ENCODE results near the gene TMCO6.

DNA sequence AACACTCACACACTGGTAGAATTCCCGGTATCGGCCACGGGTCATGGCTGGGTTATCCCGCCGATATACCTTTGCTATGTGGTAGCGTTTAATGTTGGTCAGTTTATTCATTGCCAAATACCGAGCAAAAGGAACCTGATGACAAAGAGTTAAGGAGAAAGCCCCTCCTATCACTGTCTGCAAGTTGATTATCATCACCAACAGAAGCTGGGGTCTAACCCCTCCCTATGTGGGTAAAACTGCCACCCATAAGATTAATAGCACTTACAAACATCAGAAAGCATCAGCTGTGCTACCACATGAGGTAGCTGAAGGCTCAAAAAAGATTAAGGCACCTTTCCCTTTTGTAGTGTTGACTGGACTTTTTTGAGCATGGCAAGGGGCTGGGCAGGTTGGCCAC lies 39.7 kb downstream of the TMCO6 start:
- TF ChIP-seq, protein P1, sequence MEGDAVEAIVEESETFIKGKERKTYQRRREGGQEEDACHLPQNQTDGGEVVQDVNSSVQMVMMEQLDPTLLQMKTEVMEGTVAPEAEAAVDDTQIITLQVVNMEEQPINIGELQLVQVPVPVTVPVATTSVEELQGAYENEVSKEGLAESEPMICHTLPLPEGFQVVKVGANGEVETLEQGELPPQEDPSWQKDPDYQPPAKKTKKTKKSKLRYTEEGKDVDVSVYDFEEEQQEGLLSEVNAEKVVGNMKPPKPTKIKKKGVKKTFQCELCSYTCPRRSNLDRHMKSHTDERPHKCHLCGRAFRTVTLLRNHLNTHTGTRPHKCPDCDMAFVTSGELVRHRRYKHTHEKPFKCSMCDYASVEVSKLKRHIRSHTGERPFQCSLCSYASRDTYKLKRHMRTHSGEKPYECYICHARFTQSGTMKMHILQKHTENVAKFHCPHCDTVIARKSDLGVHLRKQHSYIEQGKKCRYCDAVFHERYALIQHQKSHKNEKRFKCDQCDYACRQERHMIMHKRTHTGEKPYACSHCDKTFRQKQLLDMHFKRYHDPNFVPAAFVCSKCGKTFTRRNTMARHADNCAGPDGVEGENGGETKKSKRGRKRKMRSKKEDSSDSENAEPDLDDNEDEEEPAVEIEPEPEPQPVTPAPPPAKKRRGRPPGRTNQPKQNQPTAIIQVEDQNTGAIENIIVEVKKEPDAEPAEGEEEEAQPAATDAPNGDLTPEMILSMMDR (IDR thresholded peaks at IDR 0.05; ENCODE audit: insufficient read depth, low read length, poor library complexity, severe bottlenecking): no peak
- TF ChIP-seq EZH2phosphoT487 (conservative IDR thresholded peaks at IDR 0.05; ENCODE audit: low read length): no peak
